Myocyte (in vitro differentiated cells): ENCODE data around the gene SPATA32. TPM values are rescaled to one million over a fixed set of nuclear protein-coding genes. Genes with fewer than 3 reads are reported as not detected.

ENCODE experiments used
- DNase-seq: peaks from one replicate; pipeline ENCODE4 v3.0.0-alpha.2; 2012; ENCODE audit warnings: low read depth
- total RNA-seq: library from RNA; depleted of rRNA; stranded (reverse); fragments of >200 nt; gene quantifications from 2 replicates; pipeline ENCODE4 v1.2.3, GENCODE V29; 2014

SPATA32 gene
- total RNA-seq, 1 donor from 2014 or later, result not detected

GRCh38 chr17:45247429-45248131, 14.3 kb downstream of the SPATA32 start:
- no peak for DNase-seq

- DNase-seq, result no peak
Observed at GRCh38 chr17:45246861-45247428, 14.9 kb downstream of the SPATA32 start.

- no peak for DNase-seq
Observed at GRCh38 chr17:45246338-45246737, 15.6 kb downstream of the SPATA32 start.

- DNase-seq, result no peak
Observed at GRCh38 chr17:45244725-45245656, 16.9 kb downstream of the SPATA32 start.

GRCh38 chr17:45243750-45244149, 18.1 kb downstream of the SPATA32 start:
- no peak for DNase-seq

- DNase-seq, result no peak
Observed at GRCh38 chr17:45242029-45242414, 19.9 kb downstream of the SPATA32 start.

- DNase-seq, result no peak
Observed at GRCh38 chr17:45241328-45242028, 20.4 kb downstream of the SPATA32 start.

GRCh38 chr17:45240905-45241327, 21.0 kb downstream of the SPATA32 start:
- no peak for DNase-seq

GRCh38 chr17:45238155-45238774, 23.6 kb downstream of the SPATA32 start:
- no peak for DNase-seq

- DNase-seq, result no peak
Observed at GRCh38 chr17:45237686-45238085, 24.2 kb downstream of the SPATA32 start.

- no peak for DNase-seq
Observed at GRCh38 chr17:45236282-45236606, 25.6 kb downstream of the SPATA32 start.

- DNase-seq, result peak; percentile 80
Observed at GRCh38 chr17:45235416-45236281, 26.2 kb downstream of the SPATA32 start.

GRCh38 chr17:45234641-45235415, 27.1 kb downstream of the SPATA32 start:
- peak; percentile 41 for DNase-seq

- no peak for DNase-seq
Observed at GRCh38 chr17:45233423-45233924, 28.4 kb downstream of the SPATA32 start.

- DNase-seq, result no peak
Observed at GRCh38 chr17:45232514-45233422, 29.1 kb downstream of the SPATA32 start.

GRCh38 chr17:45231481-45232116, 30.3 kb downstream of the SPATA32 start:
- DNase-seq, result peak; percentile 61

- DNase-seq, result peak; percentile 94
Observed at GRCh38 chr17:45230787-45231480, 31.0 kb downstream of the SPATA32 start.
